Activated naive CD4-positive, alpha-beta T cell treated with anti-CD3 and anti-CD28 coated beads for 36 hours (primary cell): ENCODE data around the gene PCCA. TPM values are rescaled to one million over a fixed set of nuclear protein-coding genes. Genes with fewer than 3 reads are reported as not detected.

Source experiments
- CTCF ChIA-PET: fragments of 350-600 bp; sonication (Branson Sonifier 250); formaldehyde crosslinking; loops from one replicate; lab custom pipeline; 2021; ENCODE audit warnings: antibody characterized with exemption; lab: Charles Lee
- DNase-seq: peaks from one replicate; pipeline ENCODE4 v3.0.0-alpha.2; 2020
- H3K27ac Mint-ChIP-seq: one replicate; pipeline ENCODE4 v1.8.0; 2021; ENCODE audit warnings: mild to moderate bottlenecking, mixed read lengths
- H3K27me3 Mint-ChIP-seq: one replicate; pipeline ENCODE4 v1.8.0; 2021; ENCODE audit warnings: low read depth, mixed read lengths
- H3K36me3 Mint-ChIP-seq: one replicate; pipeline ENCODE4 v1.8.0; 2021; ENCODE audit warnings: low read depth, mixed read lengths
- H3K4me1 Mint-ChIP-seq: one replicate; pipeline ENCODE4 v1.8.0; 2021; ENCODE audit warnings: low read depth, mixed read lengths
- H3K4me3 Mint-ChIP-seq: one replicate; pipeline ENCODE4 v1.8.0; 2021; ENCODE audit warnings: mild to moderate bottlenecking, moderate library complexity, mixed read lengths
- H3K9me3 Mint-ChIP-seq: one replicate; pipeline ENCODE4 v1.8.0; 2021; ENCODE audit warnings: mixed read lengths
- intact Hi-C: fragments of 100-400 bp; cut with micrococcal nuclease; formaldehyde crosslinking; loops from one replicate; pipeline ENCODE4 v1.15.1; 2023
- total RNA-seq, 2 experiments: library from RNA; stranded (reverse); gene quantifications; one replicate each; pipeline ENCODE4 v1.2.3, GENCODE V29; 2021

Gene PCCA
- total RNA-seq, 2 experiments from 2014 or later, result 6.8 to 8.1 TPM

DNA sequence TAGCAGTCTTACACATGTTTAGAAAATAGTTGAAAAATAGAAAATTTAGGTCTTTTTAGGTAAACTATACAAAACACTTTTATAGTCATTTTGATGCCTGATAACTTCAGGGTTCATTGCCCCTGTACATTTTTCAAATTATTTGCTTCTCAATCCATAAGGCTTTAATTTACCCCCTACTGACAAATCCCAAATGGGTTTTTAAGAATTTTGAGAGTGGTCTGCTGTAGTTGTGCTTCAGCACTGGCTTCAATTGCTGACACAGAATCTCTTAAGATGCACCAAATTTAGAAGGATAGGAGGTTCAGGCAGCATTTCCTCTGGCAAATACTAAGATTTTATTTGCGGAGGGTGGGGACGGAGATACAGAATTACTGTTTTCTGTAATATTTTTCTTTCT, 89.4 kb downstream of the PCCA start:
- H3K36me3 Mint-ChIP-seq, result peaks cover 5% of the 10 kb centered on the region
- intact Hi-C loops, result no loop called here
- H3K27me3 Mint-ChIP-seq, result no peaks in the 10 kb centered on the region
- no peak overlapping the region for H3K4me3 Mint-ChIP-seq
- CTCF ChIA-PET, result no interaction called here
- H3K27ac Mint-ChIP-seq, result no peak overlapping the region
- peaks cover 11% of the 10 kb centered on the region for H3K4me1 Mint-ChIP-seq
- H3K9me3 Mint-ChIP-seq, result peaks cover 7% of the 10 kb centered on the region
- DNase-seq, result no peak

DNA sequence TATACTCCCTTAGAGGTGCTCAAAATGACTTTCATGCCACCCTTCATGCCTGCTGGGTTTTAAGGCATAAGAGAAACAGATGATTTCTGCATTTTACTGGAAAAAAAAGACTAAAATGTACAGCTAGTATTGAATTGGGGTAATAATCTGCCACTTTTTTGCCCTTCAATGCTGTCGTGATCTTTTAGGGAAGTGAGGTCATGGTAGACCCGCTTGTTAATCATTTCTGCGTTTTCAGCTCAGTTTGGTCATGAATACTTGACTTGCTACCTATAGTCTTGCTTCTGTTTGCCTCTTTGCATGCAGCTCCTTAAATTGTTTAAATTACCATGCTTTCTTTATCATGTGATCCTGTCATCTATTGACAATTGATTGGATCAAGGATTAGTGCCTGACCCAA, 90.4 kb downstream of the PCCA start:
- H3K9me3 Mint-ChIP-seq, result peaks cover 1% of the 10 kb centered on the region

DNA sequence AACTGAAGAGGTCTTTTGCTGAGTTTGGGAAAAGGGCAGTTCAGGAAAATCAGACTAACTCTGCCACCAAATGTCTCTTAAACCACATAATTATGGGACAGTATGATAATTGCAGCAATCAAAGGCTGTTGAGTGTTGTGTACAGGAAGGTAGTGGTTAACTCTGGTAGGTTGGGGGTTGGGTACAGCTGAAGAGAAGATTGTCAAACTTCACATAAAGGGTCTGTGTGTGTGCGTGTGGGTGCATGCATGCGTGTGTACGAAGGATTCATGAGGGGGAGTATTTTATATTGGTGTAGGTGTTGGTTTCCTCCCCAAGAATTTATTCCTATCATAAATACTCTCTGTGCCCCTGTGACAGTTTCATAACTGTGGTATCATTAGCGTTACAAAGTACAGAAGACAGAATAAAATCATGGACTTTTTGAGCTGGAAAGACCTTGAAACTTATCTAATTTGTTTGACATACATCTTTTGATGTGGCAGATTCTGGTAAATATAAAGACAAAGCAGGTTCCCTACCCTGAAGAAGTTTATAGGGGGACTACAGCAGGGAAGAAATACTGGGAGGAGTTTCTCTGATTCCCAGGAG, 94.1 kb downstream of the PCCA start:
- peak; percentile 7 for DNase-seq
- Mint-ChIP-seq H3K9me3 (peaks cover 1% of the 10 kb centered on the region), H3K27ac (no peak overlapping the region), H3K4me3 (no peak overlapping the region), H3K27me3 (no peaks in the 10 kb centered on the region), H3K4me1 (peaks cover 17% of the 10 kb centered on the region), H3K36me3 (no peaks in the 10 kb centered on the region)
- CTCF ChIA-PET, result no interaction called here
- intact Hi-C loops, result no loop called here

More for the DNA sequence above, 90.4 kb downstream of the PCCA start:
- intact Hi-C loops, result no loop called here
- Mint-ChIP-seq H3K27ac (no peak overlapping the region), H3K4me3 (no peak overlapping the region), H3K4me1 (peaks cover 17% of the 10 kb centered on the region), H3K27me3 (no peaks in the 10 kb centered on the region), H3K36me3 (no peaks in the 10 kb centered on the region)
- no peak for DNase-seq
- CTCF ChIA-PET, result no interaction called here

DNA sequence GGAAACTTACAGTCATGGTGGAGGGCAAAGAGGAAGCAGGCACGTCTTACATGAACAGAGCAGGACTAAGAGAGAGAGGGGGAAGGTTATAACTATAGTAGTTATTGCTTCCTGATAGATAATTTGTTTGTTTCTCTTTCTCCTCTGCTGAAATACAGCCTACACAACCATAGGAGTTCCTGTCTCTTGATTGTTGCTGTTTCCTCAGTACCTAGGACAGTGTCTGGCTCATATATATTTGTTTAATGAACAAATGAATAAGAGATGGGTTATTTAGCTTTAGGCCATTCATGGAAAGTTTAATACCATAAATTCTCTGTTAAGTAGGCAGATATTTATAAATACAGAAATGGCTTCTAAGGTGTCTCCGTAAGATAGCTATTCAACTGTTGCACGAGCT, 95.2 kb downstream of the PCCA start:
- no peak overlapping the region for H3K27ac Mint-ChIP-seq
- H3K36me3 Mint-ChIP-seq, result no peaks in the 10 kb centered on the region
- no peak for DNase-seq
- CTCF ChIA-PET, result interaction anchor here (0.7 kb wide), 1 partner anchor 9 kb away, joined by 3 read pairs; no protein-coding TSS in a partner anchor
- intact Hi-C loops, result no loop called here
- H3K9me3 Mint-ChIP-seq, result peaks cover 1% of the 10 kb centered on the region
- no peak overlapping the region for H3K4me3 Mint-ChIP-seq
- peaks cover 17% of the 10 kb centered on the region for H3K4me1 Mint-ChIP-seq
- no peaks in the 10 kb centered on the region for H3K27me3 Mint-ChIP-seq

DNA sequence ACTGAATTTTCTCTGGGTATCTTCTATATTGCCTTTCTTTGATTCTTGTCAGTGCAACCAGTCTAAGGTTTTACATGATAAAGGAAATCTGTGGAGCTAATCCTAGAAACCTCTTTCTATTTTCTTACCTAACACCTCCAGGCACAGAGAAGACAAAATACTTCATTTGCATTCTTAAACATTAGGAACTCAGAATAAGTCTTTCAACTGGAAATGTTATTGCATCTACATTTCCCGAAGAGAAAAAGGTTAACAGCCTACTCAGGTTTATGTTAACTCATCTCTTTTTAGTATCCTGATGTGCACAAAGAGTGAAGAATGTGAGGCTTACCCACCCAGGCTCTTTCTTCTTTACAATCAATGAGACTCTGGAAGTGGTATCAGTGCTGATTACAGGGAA, 106.7 kb downstream of the PCCA start:
- Mint-ChIP-seq H3K27ac (no peak overlapping the region), H3K27me3 (no peaks in the 10 kb centered on the region), H3K9me3 (no peaks in the 10 kb centered on the region), H3K4me1 (peaks cover 2% of the 10 kb centered on the region), H3K36me3 (no peaks in the 10 kb centered on the region), H3K4me3 (no peak overlapping the region)
- CTCF ChIA-PET, result no interaction called here
- DNase-seq, result no peak
- intact Hi-C loops, result no loop called here

DNA sequence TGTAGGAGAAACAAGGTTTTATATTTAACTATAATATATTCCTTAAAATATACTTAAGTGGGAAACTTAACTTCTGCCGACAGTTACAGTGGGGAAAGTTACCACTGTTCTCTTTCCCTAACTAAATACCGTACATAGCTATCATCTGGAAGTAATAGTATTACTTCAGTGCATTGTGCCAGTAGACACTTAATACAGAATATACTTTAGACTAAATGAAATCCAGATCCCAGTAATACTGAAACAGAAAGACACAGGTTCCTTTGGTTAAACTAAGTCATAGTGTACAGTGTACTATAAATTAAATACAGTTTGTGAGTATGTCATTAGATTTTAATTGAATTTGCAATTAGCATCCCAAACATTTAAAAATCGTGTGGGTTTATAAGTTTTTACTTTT, 107.5 kb downstream of the PCCA start:
- Mint-ChIP-seq H3K4me3 (no peak overlapping the region), H3K36me3 (no peaks in the 10 kb centered on the region), H3K27me3 (no peaks in the 10 kb centered on the region), H3K4me1 (peaks cover 2% of the 10 kb centered on the region), H3K9me3 (no peaks in the 10 kb centered on the region), H3K27ac (no peak overlapping the region)
- intact Hi-C loops, result no loop called here
- CTCF ChIA-PET, result interaction anchor here (0.6 kb wide), 1 partner anchor 59 kb away, joined by 4 read pairs; no protein-coding TSS in a partner anchor
- DNase-seq, result no peak

DNA sequence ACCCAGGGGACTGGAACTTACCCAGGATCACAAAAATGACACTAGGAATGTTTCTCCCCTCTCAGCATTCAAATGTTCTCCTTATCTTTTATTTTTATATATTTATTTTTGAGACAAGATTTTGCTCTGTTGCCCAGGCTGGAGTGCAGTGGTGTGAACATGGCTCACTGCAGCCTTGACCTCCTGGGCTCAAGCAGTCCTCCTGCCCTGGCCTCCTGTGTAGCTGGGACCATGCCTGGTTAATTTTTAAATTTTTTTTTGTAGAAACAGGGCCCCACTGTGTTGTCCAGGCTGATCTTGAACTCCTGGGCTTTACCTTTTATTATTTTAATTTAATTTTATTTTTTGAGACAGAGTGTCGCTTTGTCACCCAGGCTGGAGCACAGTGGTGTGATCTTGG, 108.2 kb downstream of the PCCA start:
- Mint-ChIP-seq H3K36me3 (no peaks in the 10 kb centered on the region), H3K4me1 (peaks cover 2% of the 10 kb centered on the region), H3K27me3 (no peaks in the 10 kb centered on the region), H3K9me3 (no peaks in the 10 kb centered on the region), H3K4me3 (no peak overlapping the region), H3K27ac (no peak overlapping the region)
- DNase-seq, result no peak
- CTCF ChIA-PET, result no interaction called here
- intact Hi-C loops, result no loop called here

DNA sequence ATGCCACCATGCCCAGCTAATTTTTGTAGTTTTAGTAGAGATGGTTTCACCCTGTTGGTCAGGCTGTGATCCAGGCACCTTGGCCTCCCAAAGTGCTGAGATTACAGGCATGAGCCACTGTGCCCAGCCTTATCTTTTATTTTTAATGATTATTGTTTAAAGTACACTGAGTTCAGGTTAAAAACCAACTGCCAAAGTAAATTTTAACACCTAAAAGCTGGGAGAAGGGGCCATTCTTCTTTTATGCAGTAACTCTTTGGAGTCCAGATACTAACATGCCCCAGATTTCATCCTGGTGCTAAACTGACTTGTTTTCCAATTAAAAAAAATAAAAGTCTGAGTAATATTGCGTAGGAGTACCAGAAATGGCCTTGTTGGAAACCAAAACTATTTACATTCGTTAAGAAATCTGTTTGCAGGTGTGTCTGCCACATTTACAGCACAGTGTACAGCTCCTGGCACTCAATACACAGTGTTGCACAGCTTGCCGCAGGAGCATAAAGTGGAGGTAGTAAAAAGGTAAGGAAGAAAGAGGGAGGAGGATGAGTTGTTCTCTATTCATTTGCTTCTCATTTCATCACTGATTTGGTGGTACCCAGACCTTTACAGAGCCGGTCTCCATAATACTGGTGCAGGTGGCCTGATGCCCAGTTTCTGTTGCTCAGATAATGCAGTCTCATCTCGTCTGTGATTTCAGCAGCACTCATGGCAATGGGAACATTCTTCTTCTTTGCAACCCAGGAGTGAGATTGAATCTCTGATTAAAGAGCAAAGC, 108.9 kb downstream of the PCCA start:
- Mint-ChIP-seq H3K27me3 (no peaks in the 10 kb centered on the region), H3K4me1 (peaks cover 2% of the 10 kb centered on the region), H3K9me3 (no peaks in the 10 kb centered on the region), H3K4me3 (no peak overlapping the region), H3K36me3 (no peaks in the 10 kb centered on the region), H3K27ac (no peak overlapping the region)
- CTCF ChIA-PET, result no interaction called here
- intact Hi-C loops, result no loop called here
- DNase-seq, result no peak

DNA sequence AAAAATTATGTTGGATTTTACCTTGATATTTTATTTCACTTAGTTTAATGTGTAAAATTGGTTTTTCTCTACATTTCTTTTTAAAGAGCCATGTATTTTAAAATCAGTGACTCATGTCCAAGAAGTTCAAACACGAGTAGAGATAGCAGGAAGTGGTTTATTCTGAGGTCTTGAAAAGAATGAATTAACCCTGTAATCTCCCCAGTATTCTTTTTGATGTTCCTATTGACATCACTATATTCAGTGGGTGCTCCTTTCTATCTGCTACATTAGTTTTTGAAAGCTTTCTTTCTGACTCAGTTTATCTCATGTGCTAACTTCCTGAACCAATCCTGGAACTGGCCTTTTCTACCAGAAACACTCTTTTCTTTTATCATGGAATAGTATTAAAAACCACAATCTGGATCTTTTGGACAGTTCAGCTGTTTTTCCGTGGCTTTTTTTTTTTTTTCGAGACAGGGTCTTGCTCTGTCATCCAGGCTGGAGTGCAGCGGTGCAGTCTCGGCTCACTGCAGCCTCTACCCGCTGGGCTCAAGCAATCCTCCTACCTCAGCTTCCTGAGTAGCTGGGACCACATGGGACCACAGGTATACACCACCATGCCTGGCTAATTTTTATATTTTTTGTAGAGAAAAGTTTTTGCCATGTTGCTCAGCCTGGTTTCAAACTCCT, 114.9 kb downstream of the PCCA start:
- no peaks in the 10 kb centered on the region for H3K27me3 Mint-ChIP-seq
- CTCF ChIA-PET, result interaction anchor here (0.5 to 0.6 kb wide), 2 partner anchors 137 to 192 kb away, joined by 3 read pairs; no protein-coding TSS in a partner anchor
- H3K4me1 Mint-ChIP-seq, result peaks cover 17% of the 10 kb centered on the region
- DNase-seq, result peak; percentile 8
- no peaks in the 10 kb centered on the region for H3K36me3 Mint-ChIP-seq
- H3K4me3 Mint-ChIP-seq, result no peak overlapping the region
- intact Hi-C loops, result loop anchor here (1.0 to 10.0 kb wide), 4 partner anchors 72 to 1421 kb away; partner anchors contain the start of gene PCCA
- no peaks in the 10 kb centered on the region for H3K9me3 Mint-ChIP-seq
- peak overlapping the region; percentile 47 for H3K27ac Mint-ChIP-seq

DNA sequence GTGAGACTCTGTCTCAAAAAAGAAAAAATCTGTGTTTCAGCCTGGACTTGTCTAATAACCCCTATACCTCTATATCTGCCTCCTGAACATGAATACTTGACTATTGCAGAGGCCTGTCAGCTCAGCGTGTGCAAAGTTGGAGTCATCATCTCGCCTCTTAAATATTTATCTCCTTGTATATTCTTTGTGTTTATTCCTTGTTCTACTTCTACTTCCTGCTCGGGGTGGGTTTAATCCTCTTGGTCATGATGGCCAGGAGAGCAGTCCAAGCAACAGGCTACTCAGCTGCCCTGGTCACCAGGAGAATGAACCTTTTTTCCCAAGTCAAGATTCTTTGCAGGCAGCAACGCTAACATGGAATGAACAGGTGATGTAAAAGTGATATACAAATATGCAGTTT, 119.1 kb downstream of the PCCA start:
- no peaks in the 10 kb centered on the region for H3K9me3 Mint-ChIP-seq
- H3K27ac Mint-ChIP-seq, result no peak overlapping the region
- no peak for DNase-seq
- H3K4me3 Mint-ChIP-seq, result no peak overlapping the region
- intact Hi-C loops, result loop anchor here (10.0 kb wide), 1 partner anchor 1417 kb away; no protein-coding TSS in a partner anchor
- peaks cover 7% of the 10 kb centered on the region for H3K36me3 Mint-ChIP-seq
- H3K4me1 Mint-ChIP-seq, result peaks cover 23% of the 10 kb centered on the region
- CTCF ChIA-PET, result no interaction called here
- no peaks in the 10 kb centered on the region for H3K27me3 Mint-ChIP-seq

DNA sequence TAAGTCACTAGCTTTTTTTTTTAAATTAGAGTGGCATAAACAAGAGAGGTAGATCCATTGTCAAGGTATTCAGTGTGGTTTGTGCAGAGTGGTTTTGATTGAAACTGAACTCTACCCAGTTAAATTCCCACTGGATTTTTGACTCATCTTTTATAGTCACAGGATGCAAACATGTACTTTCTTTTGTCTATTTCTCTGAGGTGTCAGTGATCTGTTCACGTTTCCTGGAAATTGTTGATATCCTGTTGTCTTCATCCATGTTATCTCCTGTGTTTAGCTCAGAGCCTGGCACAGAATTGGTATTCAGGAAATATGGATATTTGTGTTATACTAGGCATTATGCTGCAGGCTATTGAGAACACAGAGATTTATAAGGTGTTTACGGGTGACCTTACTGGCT, 119.7 kb downstream of the PCCA start:
- Mint-ChIP-seq H3K27ac (no peak overlapping the region), H3K4me3 (no peak overlapping the region), H3K27me3 (no peaks in the 10 kb centered on the region), H3K4me1 (peaks cover 18% of the 10 kb centered on the region), H3K36me3 (peaks cover 9% of the 10 kb centered on the region), H3K9me3 (no peaks in the 10 kb centered on the region)
- CTCF ChIA-PET, result no interaction called here
- DNase-seq, result no peak
- intact Hi-C loops, result loop anchor here (10.0 kb wide), 1 partner anchor 1416 kb away; no protein-coding TSS in a partner anchor
